GM12878 (cell line): ENCODE data around the gene EMID1. TPM values are rescaled to one million over a fixed set of nuclear protein-coding genes. Genes with fewer than 3 reads are reported as not detected.
A peak's percentile ranks its signal among the peaks of the same experiment; 100 is the strongest.

Experiments
- ATAC-seq: fragments of 200-7000 bp; cut with Tn5 transposase; 3 replicates; pipeline ENCODE4 v1.9.1; 2020; ENCODE audit warnings: mild to moderate bottlenecking, moderate library complexity
- BruUV-seq: library from RNA; stranded (reverse); fragments of 400-500 nt; replicated peaks from 2 replicates; lab custom pipeline; 2021; lab: Mats Ljungman, UMichigan
- CTCF ChIA-PET: fragments of 300-600 bp; sonication (Branson Sonifier 250); formaldehyde crosslinking; extraction: SDS; loops from one replicate; lab custom pipeline; 2021; ENCODE audit warnings: inconsistent platforms; lab: Yijun Ruan, JAX
- POLR2A ChIA-PET: fragments of 350-600 bp; formaldehyde crosslinking; extraction: SDS; loops from one replicate; lab custom pipeline; 2021; ENCODE audit warnings: inconsistent platforms; lab: Charles Lee
- RAD21 ChIA-PET: fragments of 300-600 bp; sonication (Branson Sonifier 250); formaldehyde crosslinking; loops from one replicate; lab custom pipeline; 2023; ENCODE audit warnings: antibody characterized with exemption; ENCODE audit not compliant: unreplicated experiment; lab: Charles Lee
- SMC1A ChIA-PET: fragments of 300-600 bp; sonication (Branson Sonifier 250); formaldehyde crosslinking; loops from one replicate; lab custom pipeline; 2023; ENCODE audit not compliant: unreplicated experiment, uncharacterized antibody; lab: Charles Lee
- DNase-seq: peaks from one replicate; pipeline ENCODE4 v3.0.0-alpha.2; 2011; ENCODE audit warnings: low read depth, low spot score
- FAIRE-seq: peaks from 3 replicates; lab custom pipeline; 2011; peaks lifted over from hg19 to GRCh38; lab: Jason Lieb, UNC
- H2AFZ ChIP-seq: 2 replicates; pipeline ENCODE4 v1.6.0; 2011; ENCODE audit warnings: low read depth, low read length, control low read depth; ENCODE audit not compliant: control insufficient read depth
- H3K27ac ChIP-seq: 2 replicates; pipeline ENCODE4 v1.5.1; 2011; ENCODE audit warnings: control low read depth; ENCODE audit not compliant: control insufficient read depth, insufficient read depth
- H3K27me3 ChIP-seq, 2 experiments: replicated peaks in 1 of 2; 2 replicates each; pipeline versions ENCODE4 v1.6.0 to v1.6.1; 2011; ENCODE audit warnings: low read length in 1 of 2; ENCODE audit not compliant: control insufficient read depth in 2 of 2, insufficient read depth in 2 of 2
- H3K36me3 ChIP-seq, 2 experiments: 2 replicates each; pipeline ENCODE4 v1.5.1; 2011; ENCODE audit warnings: low read length in 1 of 2; ENCODE audit not compliant: control insufficient read depth in 2 of 2, insufficient read depth in 2 of 2
- H3K4me1 ChIP-seq: 2 replicates; pipeline ENCODE4 v1.6.1; 2011; ENCODE audit warnings: mild to moderate bottlenecking, low read length, moderate library complexity, mixed read lengths; ENCODE audit not compliant: control insufficient read depth, insufficient read depth
- H3K4me2 ChIP-seq: 2 replicates; pipeline ENCODE4 v1.6.0; 2011; ENCODE audit warnings: control low read depth; ENCODE audit not compliant: control insufficient read depth, insufficient read depth
- H3K4me3 ChIP-seq: fragments of 200-600 bp; sonication (generic); 2 replicates; pipeline ENCODE4 v1.5.1; 2016
- H3K79me2 ChIP-seq: 2 replicates; pipeline ENCODE4 v1.6.0; 2011; ENCODE audit warnings: low read length; ENCODE audit not compliant: control insufficient read depth, insufficient read depth
- H3K9ac ChIP-seq: 2 replicates; pipeline ENCODE4 v1.8.0; 2011; ENCODE audit warnings: low read length, control low read depth, mixed read lengths; ENCODE audit not compliant: control insufficient read depth, insufficient read depth
- H3K9me3 ChIP-seq: replicated peaks from 3 replicates; pipeline ENCODE4 v1.5.1; 2011; ENCODE audit warnings: mild to moderate bottlenecking, low read length; ENCODE audit not compliant: control insufficient read depth, insufficient read depth
- H4K20me1 ChIP-seq: 2 replicates; pipeline ENCODE4 v1.6.0; 2011; ENCODE audit not compliant: control insufficient read depth, insufficient read depth
- MYB ChIP-seq: fragments of 150-350 bp; IDR thresholded peaks from 2 replicates; pipeline ENCODE4 v1.6.1; 2014; ENCODE audit warnings: mild to moderate bottlenecking, low read depth, low read length, borderline replicate concordance
- NR2C1 ChIP-seq: fragments of 450-650 bp; IDR thresholded peaks from 2 replicates; pipeline ENCODE4 v1.6.1; 2017; ENCODE audit warnings: antibody characterized with exemption, mild to moderate bottlenecking, moderate library complexity
- SMAD1 ChIP-seq: fragments of 450-650 bp; IDR thresholded peaks from 2 replicates; pipeline ENCODE4 v1.6.1; 2018; ENCODE audit warnings: mild to moderate bottlenecking, low read depth; ENCODE audit not compliant: partially characterized antibody
- SP1 ChIP-seq: IDR thresholded peaks from one replicate; pipeline ENCODE4 v1.6.1; 2011; ENCODE audit warnings: low read depth, low read length
- ZBTB33 ChIP-seq: fragments of 450-650 bp; IDR thresholded peaks from 2 replicates; pipeline ENCODE4 v1.6.1; 2017; ENCODE audit warnings: mild to moderate bottlenecking
- WGBS: methylation state at CpG from one replicate; pipeline ENCODE4 v1.1.6; 2016; ENCODE audit warnings: low lambda C conversion rate; ENCODE audit not compliant: insufficient replicate concordance, insufficient coverage; ENCODE audit errors: missing lambda C conversion rate; 5-methylcytosine and 5-hydroxymethylcytosine counted together
- in situ Hi-C: fragments of 300-500 bp; cut with MboI; formaldehyde crosslinking; loops from 9 replicates; pipeline ENCODE4 v1.14.3; 2018; ENCODE audit warnings: mixed read lengths
- intact Hi-C: fragments of 100-400 bp; cut with micrococcal nuclease; formaldehyde crosslinking; loops from one replicate; pipeline ENCODE4 v1.14.2; 2022; ENCODE audit not compliant: unreplicated experiment
- polyA plus RNA-seq, 11 experiments: library from polyadenylated mRNA; depleted of rRNA in 4 of 11; unstranded in 6 of 11; stranded (reverse) in 5 of 11; fragments of >200 nt; fragmentation: Nextera tagmentation in 4 of 11; fragmentation: Illumina TruSeq in 1 of 11; extraction: Ambion mirVana in 4 of 11; extraction: Trizol in 1 of 11; gene quantifications; 1 replicate in 1 of 11; 2 replicates in 10 of 11; pipeline versions ENCODE4 v1.2.1 to v1.2.3, GENCODE V29; 2011 to 2016; ENCODE audit warnings: inconsistent platforms in 2 of 11, missing spikeins in 2 of 11, low read depth in 1 of 11
- total RNA-seq, 4 experiments: library from RNA; depleted of rRNA in 3 of 4; stranded (reverse); fragments of >200 nt in 3 of 4; fragmentation: Illumina TruSeq in 1 of 4; extraction: Trizol in 1 of 4; gene quantifications; 2 replicates each; pipeline versions ENCODE4 v1.2.1 to v1.2.3, GENCODE V29; 2013 to 2021

Gene EMID1
- total and polyA plus RNA-seq, 10 of the 15 experiments (the other 5 are each of a cell fraction or from before 2014, with no cell fraction given): 1.2 to 60.3 (median 12.0) TPM

- no peak for ATAC-seq
- H4K20me1 ChIP-seq: no peaks in the 10 kb centered on the region
- POLR2A ChIA-PET: interaction anchor here (0.7 kb wide), 1 partner anchor 18 kb away, joined by 8 read pairs; no protein-coding TSS in a partner anchor
- TF ChIP-seq NR2C1: no peak
- TF ChIP-seq SP1: no peak
- TF ChIP-seq SMAD1: no peak
- TF ChIP-seq ZBTB33: no peak
- no peak for TF ChIP-seq MYB
- TF ChIP-seq, all 136 proteins: peak for 0
- peak overlapping the region; percentile 56; the same call in 1 of the 2 replicates for H2AFZ ChIP-seq
- in situ Hi-C loops: no loop called here
- ChIA-PET CTCF (no interaction called here), RAD21 (no interaction called here), SMC1A (no interaction called here)
- no TSS peak for BruUV-seq
- H3K9ac ChIP-seq: no peak overlapping the region
- no peaks in the 10 kb centered on the region for H3K79me2 ChIP-seq
- no peaks in the 10 kb centered on the region; the same call in 2 of the 3 replicates for H3K9me3 ChIP-seq
- no peak overlapping the region for H3K27ac ChIP-seq
- H3K4me3 ChIP-seq: no peak overlapping the region
- peaks cover 2 to 7% of the 10 kb centered on the region in 2 experiments; a peak in 2 of 4 replicates for H3K27me3 ChIP-seq
- DNase-seq: no peak
- no peaks in the 10 kb centered on the region for H3K36me3 ChIP-seq
- 0 out of 2 replicates have a peak overlapping the region, but pooled peaks have one; percentile 83 for H3K4me2 ChIP-seq
- no peak for FAIRE-seq
- H3K4me1 ChIP-seq: no peaks in the 10 kb centered on the region; the same call in 1 of the 2 replicates
- WGBS: 58% methylated on average over 7 of the region's 7 CpGs
- intact Hi-C loops: no loop called here
Measured at GRCh38 chr22:29305836-29306174, 100.1 kb downstream of the EMID1 start.
